Keratinocyte (primary cell): Measurements from ENCODE around the gene CACNB2. TPM values are rescaled to one million over a fixed set of nuclear protein-coding genes. Genes with fewer than 3 reads are reported as not detected.

Source experiments
- DNase-seq: peaks from one replicate; pipeline ENCODE4 v3.0.0-alpha.2; 2011; ENCODE audit warnings: low read depth, missing footprints, low spot score
- FAIRE-seq: peaks from 2 replicates; lab custom pipeline; 2011; peaks lifted over from hg19 to GRCh38; lab: Jason Lieb, UNC
- H2AFZ ChIP-seq: 2 replicates; pipeline ENCODE4 v1.6.0; 2012; ENCODE audit warnings: low read length, control low read depth, inconsistent platforms; ENCODE audit not compliant: control insufficient read depth
- H3K27ac ChIP-seq: 2 replicates; pipeline ENCODE4 v1.5.1; 2011; ENCODE audit warnings: low read length; ENCODE audit not compliant: control insufficient read depth, insufficient read depth
- H3K27me3 ChIP-seq: 3 replicates; pipeline ENCODE4 v1.6.0; 2011; ENCODE audit warnings: low read length; ENCODE audit not compliant: control insufficient read depth, insufficient read depth; ENCODE audit errors: extremely low read depth
- H3K36me3 ChIP-seq, 2 experiments: 2 replicates in 1 of 2; 3 replicates in 1 of 2; pipeline ENCODE4 v1.5.1; 2011; ENCODE audit warnings: low read length in 2 of 2, mild to moderate bottlenecking in 1 of 2; ENCODE audit not compliant: control insufficient read depth in 2 of 2, insufficient read depth in 2 of 2; ENCODE audit errors: extremely low read depth in 1 of 2
- H3K4me1 ChIP-seq: 3 replicates; pipeline ENCODE4 v1.5.1; 2011; ENCODE audit warnings: low read length; ENCODE audit not compliant: control insufficient read depth, insufficient read depth; ENCODE audit errors: extremely low read depth
- H3K4me2 ChIP-seq: 3 replicates; pipeline ENCODE4 v1.6.0; 2011; ENCODE audit warnings: low read depth, low read length; ENCODE audit not compliant: control insufficient read depth, insufficient read depth; ENCODE audit errors: extremely low read depth
- H3K4me3 ChIP-seq, 3 experiments: fragments of 200-600 bp in 1 of 3; sonication (generic) in 1 of 3; 2 replicates in 2 of 3; 3 replicates in 1 of 3; pipeline ENCODE4 v1.5.1; 2011 to 2016; ENCODE audit warnings: low read length in 3 of 3, mild to moderate bottlenecking in 3 of 3, control low read depth in 2 of 3, inconsistent platforms in 1 of 3, low read depth in 1 of 3, mixed read lengths in 1 of 3, mixed run types in 1 of 3, moderate library complexity in 1 of 3; ENCODE audit not compliant: control insufficient read depth in 2 of 3, insufficient read depth in 2 of 3; ENCODE audit errors: extremely low read depth in 1 of 3
- H3K79me2 ChIP-seq: 2 replicates; pipeline ENCODE4 v1.6.0; 2012; ENCODE audit warnings: low read length; ENCODE audit not compliant: control insufficient read depth, insufficient read depth
- H3K9ac ChIP-seq: 3 replicates; pipeline ENCODE4 v1.6.0; 2011; ENCODE audit warnings: low read length; ENCODE audit not compliant: control insufficient read depth, insufficient read depth; ENCODE audit errors: extremely low read depth
- H3K9me1 ChIP-seq: 3 replicates; pipeline ENCODE4 v1.6.0; 2011; ENCODE audit warnings: low read length; ENCODE audit not compliant: control insufficient read depth, insufficient read depth; ENCODE audit errors: extremely low read depth
- H3K9me3 ChIP-seq: 2 replicates; pipeline ENCODE4 v1.5.1; 2012; ENCODE audit warnings: low read depth, low read length; ENCODE audit not compliant: control insufficient read depth
- H4K20me1 ChIP-seq: 3 replicates; pipeline ENCODE4 v1.6.0; 2011; ENCODE audit warnings: low read length; ENCODE audit not compliant: control insufficient read depth, insufficient read depth; ENCODE audit errors: extremely low read depth
- CTCF ChIP-seq, 3 experiments: IDR thresholded peaks in 1 of 3; conservative IDR thresholded peaks in 1 of 3; optimal IDR thresholded peaks in 1 of 3; 2 replicates in 2 of 3; 3 replicates in 1 of 3; pipeline versions ENCODE3 to v1.5.1; 2011; ENCODE audit warnings: low read length in 3 of 3, mild to moderate bottlenecking in 3 of 3, moderate library complexity in 2 of 3, control low read depth in 1 of 3, inconsistent platforms in 1 of 3; ENCODE audit not compliant: insufficient read depth in 2 of 3; ENCODE audit errors: extremely low read depth in 1 of 3
- EZH2 ChIP-seq: IDR thresholded peaks from one replicate; pipeline ENCODE4 v1.6.1; 2012; ENCODE audit warnings: inconsistent platforms, mild to moderate bottlenecking, low read length, moderate library complexity
- dilution Hi-C: fragments of 300-500 bp; cut with MboI; formaldehyde crosslinking; loops from one replicate; pipeline ENCODE4 v1.7.0; 2020; ENCODE audit warnings: low sequenced_read_pairs; ENCODE audit not compliant: extremely low pct_ligation_motif_present
- polyA plus RNA-seq, 5 experiments: library from polyadenylated mRNA; depleted of rRNA in 3 of 5; stranded (reverse) in 3 of 5; stranded (forward) in 1 of 5; unstranded in 1 of 5; fragments of >200 nt; gene quantifications; 1 replicate in 1 of 5; 2 replicates in 3 of 5; 3 replicates in 1 of 5; pipeline versions ENCODE4 v1.2.1 to v1.2.3, GENCODE V29; 2011 to 2012; ENCODE audit warnings: missing spikeins in 2 of 5, low read depth in 1 of 5, low replicate concordance in 1 of 5

The CACNB2 gene
- polyA plus RNA-seq, 1 donor (not counting 4 experiments of a cell fraction or from before 2014, with no cell fraction given), result 0.03 TPM

- Histone ChIP-seq H3K9ac (no peak overlapping the region), H3K9me1 (no peaks in the 10 kb centered on the region), H3K4me1 (no peaks in the 10 kb centered on the region), H3K36me3 (no peaks in the 10 kb centered on the region), H3K79me2 (no peaks in the 10 kb centered on the region), H3K4me2 (no peak overlapping the region), H3K27me3 (no peaks in the 10 kb centered on the region), H3K9me3 (no peaks in the 10 kb centered on the region), H2AFZ (no peak overlapping the region), H3K27ac (no peak overlapping the region), H3K4me3 (no peak overlapping the region), H4K20me1 (no peaks in the 10 kb centered on the region)
- dilution Hi-C loops, result no loop called here
- TF ChIP-seq CTCF (optimal IDR thresholded peaks at IDR 0.05 in 1 of 3, IDR thresholded peaks at IDR 0.05 in 1 of 3, conservative IDR thresholded peaks at IDR 0.05 in 1 of 3; ENCODE audit: extremely low read depth in 1 of 3, insufficient read depth in 2 of 3, low read length in 3 of 3) (no peak), EZH2 (no peak)
- no peak for DNase-seq
- FAIRE-seq, result no peak
These were observed 374.3 kb downstream of the CACNB2 start for GRCh38 chr10:18514537-18514936.

GRCh38 chr10:18516851-18517250, 376.6 kb downstream of the CACNB2 start:
- dilution Hi-C loops, result no loop called here
- no peak for FAIRE-seq

More at GRCh38 chr10:18516851-18517250, 376.6 kb downstream of the CACNB2 start:
- H3K36me3 ChIP-seq, result no peaks in the 10 kb centered on the region
- H2AFZ ChIP-seq, result no peak overlapping the region
- H3K4me2 ChIP-seq, result no peak overlapping the region
- no peak overlapping the region for H3K27ac ChIP-seq
- no peaks in the 10 kb centered on the region for H3K4me1 ChIP-seq
- DNase-seq, result no peak
- H4K20me1 ChIP-seq, result no peaks in the 10 kb centered on the region
- H3K27me3 ChIP-seq, result no peaks in the 10 kb centered on the region
- H3K9me3 ChIP-seq, result no peaks in the 10 kb centered on the region
- H3K79me2 ChIP-seq, result no peaks in the 10 kb centered on the region
- no peaks in the 10 kb centered on the region for H3K9me1 ChIP-seq
- no peak overlapping the region for H3K4me3 ChIP-seq
- TF ChIP-seq CTCF (optimal IDR thresholded peaks at IDR 0.05 in 1 of 3, IDR thresholded peaks at IDR 0.05 in 1 of 3, conservative IDR thresholded peaks at IDR 0.05 in 1 of 3; ENCODE audit: extremely low read depth in 1 of 3, insufficient read depth in 2 of 3, low read length in 3 of 3), result no peak
- TF ChIP-seq EZH2, result no peak
- H3K9ac ChIP-seq, result no peak overlapping the region
